Measurements from ENCODE around the gene KIF2C. TPM values are rescaled to one million over a fixed set of nuclear protein-coding genes. Genes with fewer than 3 reads are reported as not detected.

The KIF2C gene
- total and polyA plus RNA-seq, 2 donors (not counting 1 experiment from before 2014, with no cell fraction given): 0.25 to 0.69 TPM

DNA sequence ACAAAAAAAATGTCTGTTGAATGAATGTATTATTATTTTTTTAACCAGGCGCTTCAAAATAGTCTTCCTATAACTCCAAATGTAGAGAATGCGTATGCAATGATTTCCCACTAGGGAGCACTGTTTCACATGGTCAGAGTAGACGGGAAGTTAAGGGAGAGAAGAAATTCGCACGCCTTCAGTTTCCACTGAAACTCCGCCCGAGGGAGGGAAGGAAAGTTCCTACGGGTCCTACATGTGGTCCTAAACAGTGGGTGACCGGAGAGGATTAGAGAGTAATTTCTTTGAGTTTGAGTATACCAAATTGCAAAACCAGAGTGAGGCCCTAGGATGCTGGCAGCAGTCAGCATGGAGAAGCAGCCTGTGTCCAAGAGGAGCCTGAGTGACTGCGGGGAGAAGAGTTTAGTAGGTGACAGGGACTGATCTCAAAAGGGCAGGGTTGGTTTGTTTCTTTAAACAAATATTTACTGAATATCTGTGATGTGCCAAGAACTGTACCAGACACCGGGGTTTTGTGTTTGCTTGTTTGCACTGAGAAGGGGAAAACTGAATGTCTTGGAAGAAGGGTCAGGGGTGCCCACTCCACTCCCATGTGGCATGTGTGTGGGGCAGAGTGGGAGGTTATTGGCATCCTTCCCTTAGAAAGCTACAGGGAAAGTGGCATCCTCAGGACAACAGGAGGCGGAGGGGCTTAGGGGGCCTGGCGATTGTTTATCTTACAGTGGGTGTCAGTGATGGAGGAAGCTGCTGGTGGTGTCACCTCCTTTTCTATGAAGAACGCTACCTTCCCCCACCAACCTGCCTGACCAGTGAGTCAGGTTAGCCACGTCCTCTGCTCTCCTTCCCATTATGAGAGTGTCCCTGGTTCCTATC lies 31.4 kb upstream of the KIF2C start:
- Histone ChIP-seq H3K9me3 (ENCODE audit: control extremely low read depth in 1 of 3, control insufficient read depth in 2 of 3, insufficient read depth in 1 of 3, low read length in 2 of 3) (no peaks in the 10 kb centered on the region), H3K79me2 (ENCODE audit: control insufficient read depth, insufficient read depth, low read length) (peaks cover 9% of the 10 kb centered on the region), H3K4me3 (ENCODE audit: control extremely low read depth in 1 of 5, extremely low read depth in 1 of 5, insufficient read depth in 1 of 5, low read depth in 2 of 5, low read length in 4 of 5) (peak overlapping the region in 4 of 5 experiments; percentile 9 to 26 (median 14)), H2AFZ (ENCODE audit: insufficient read depth, low read depth, low read length, poor library complexity, severe bottlenecking) (peak overlapping the region; percentile 66), H4K20me1 (ENCODE audit: control insufficient read depth, insufficient read depth, low read length, poor library complexity, severe bottlenecking) (no peaks in the 10 kb centered on the region), H3K27me3 (replicated peaks in 1 of 4; ENCODE audit: control extremely low read depth in 1 of 4, control insufficient read depth in 3 of 4, insufficient read depth in 4 of 4, low read length in 3 of 4) (no peaks in the 10 kb centered on the region), H3K4me1 (ENCODE audit: control insufficient read depth in 2 of 2, insufficient read depth in 2 of 2, low read length in 2 of 2) (peaks cover 27 to 30% of the 10 kb centered on the region in 2 donors), H3K27ac (ENCODE audit: low read length in 2 of 2) (no peak overlapping the region), H3K36me3 (replicated peaks in 1 of 2; ENCODE audit: control extremely low read depth in 1 of 2, control insufficient read depth in 1 of 2, extremely low read depth in 1 of 2, insufficient read depth in 2 of 2, low read length in 1 of 2) (no peaks in the 10 kb centered on the region), H3K9ac (ENCODE audit: low read length) (peak overlapping the region; percentile 40), H3K4me2 (replicated peaks; ENCODE audit: low read depth, low read length, poor library complexity, severe bottlenecking) (peak overlapping the region; percentile 65)
- Mint-ChIP-seq H3K4me3 (peak overlapping the region; percentile 59), H3K27me3 (no peaks in the 10 kb centered on the region), H3K4me1 (peaks cover 25% of the 10 kb centered on the region), H3K27ac (peak overlapping the region; percentile 54), H3K9me3 (ENCODE audit: insufficient read depth) (no peaks in the 10 kb centered on the region)
- CTCF ChIA-PET: interaction anchor here (0.6 to 2.2 kb wide), 12 partner anchors 9 to 903 kb away, joined by 3 to 6 read pairs (median 4); partner anchors contain the start of genes ARMH1 and TMEM53
- 35% methylated on average over 13 of the region's 15 CpGs for WGBS (ENCODE audit: insufficient coverage)
- intact Hi-C loops (cut with micrococcal nuclease): loop anchor here (1.0 kb wide), 1 partner anchor 21 kb away; no protein-coding TSS in a partner anchor
- DNase-seq (peak; percentile 76), ATAC-seq (ENCODE audit: low read depth) (peak; percentile 76)
- POLR2A ChIA-PET: no interaction called here
- no peak for TF ChIP-seq EZH2 (IDR thresholded peaks at IDR 0.05; ENCODE audit: borderline replicate concordance, insufficient read depth, low read depth, low read length, poor library complexity, severe bottlenecking)
- TF ChIP-seq, protein P1, sequence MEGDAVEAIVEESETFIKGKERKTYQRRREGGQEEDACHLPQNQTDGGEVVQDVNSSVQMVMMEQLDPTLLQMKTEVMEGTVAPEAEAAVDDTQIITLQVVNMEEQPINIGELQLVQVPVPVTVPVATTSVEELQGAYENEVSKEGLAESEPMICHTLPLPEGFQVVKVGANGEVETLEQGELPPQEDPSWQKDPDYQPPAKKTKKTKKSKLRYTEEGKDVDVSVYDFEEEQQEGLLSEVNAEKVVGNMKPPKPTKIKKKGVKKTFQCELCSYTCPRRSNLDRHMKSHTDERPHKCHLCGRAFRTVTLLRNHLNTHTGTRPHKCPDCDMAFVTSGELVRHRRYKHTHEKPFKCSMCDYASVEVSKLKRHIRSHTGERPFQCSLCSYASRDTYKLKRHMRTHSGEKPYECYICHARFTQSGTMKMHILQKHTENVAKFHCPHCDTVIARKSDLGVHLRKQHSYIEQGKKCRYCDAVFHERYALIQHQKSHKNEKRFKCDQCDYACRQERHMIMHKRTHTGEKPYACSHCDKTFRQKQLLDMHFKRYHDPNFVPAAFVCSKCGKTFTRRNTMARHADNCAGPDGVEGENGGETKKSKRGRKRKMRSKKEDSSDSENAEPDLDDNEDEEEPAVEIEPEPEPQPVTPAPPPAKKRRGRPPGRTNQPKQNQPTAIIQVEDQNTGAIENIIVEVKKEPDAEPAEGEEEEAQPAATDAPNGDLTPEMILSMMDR (IDR thresholded peaks at IDR 0.05): peak; percentile 85

Measured in B cell (primary cell).